GM12801 (cell line): ENCODE measurements around the gene TTC12.

Experiments used
- TF ChIP-seq, protein P1 (sequence below): IDR thresholded peaks from one replicate; pipeline ENCODE4 v1.5.1; 2011; ENCODE audit warnings: control low read depth; ENCODE audit not compliant: insufficient read length; ENCODE audit errors: extremely low read depth

Gene TTC12

DNA sequence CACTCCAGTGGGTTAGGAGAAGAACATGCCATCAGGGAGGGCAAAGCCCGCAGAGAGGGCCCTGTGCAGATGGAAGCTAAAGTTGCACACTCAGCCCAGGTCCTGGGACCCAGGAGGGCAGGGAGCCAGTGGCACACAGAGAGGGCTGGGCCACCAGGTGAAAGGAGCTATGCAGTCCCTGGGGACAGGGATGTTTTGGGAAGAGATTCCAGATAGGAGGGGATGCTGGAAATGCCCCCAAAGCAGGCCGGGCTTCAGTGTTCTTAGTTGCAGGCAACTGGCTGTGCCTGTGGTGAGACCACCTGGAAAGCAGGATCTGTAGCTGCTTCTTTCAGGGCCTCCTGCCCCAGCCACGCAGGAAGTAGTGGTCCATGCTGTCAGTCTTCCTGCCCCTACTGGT, 92.8 kb downstream of the TTC12 start:
- TF ChIP-seq, protein P1, sequence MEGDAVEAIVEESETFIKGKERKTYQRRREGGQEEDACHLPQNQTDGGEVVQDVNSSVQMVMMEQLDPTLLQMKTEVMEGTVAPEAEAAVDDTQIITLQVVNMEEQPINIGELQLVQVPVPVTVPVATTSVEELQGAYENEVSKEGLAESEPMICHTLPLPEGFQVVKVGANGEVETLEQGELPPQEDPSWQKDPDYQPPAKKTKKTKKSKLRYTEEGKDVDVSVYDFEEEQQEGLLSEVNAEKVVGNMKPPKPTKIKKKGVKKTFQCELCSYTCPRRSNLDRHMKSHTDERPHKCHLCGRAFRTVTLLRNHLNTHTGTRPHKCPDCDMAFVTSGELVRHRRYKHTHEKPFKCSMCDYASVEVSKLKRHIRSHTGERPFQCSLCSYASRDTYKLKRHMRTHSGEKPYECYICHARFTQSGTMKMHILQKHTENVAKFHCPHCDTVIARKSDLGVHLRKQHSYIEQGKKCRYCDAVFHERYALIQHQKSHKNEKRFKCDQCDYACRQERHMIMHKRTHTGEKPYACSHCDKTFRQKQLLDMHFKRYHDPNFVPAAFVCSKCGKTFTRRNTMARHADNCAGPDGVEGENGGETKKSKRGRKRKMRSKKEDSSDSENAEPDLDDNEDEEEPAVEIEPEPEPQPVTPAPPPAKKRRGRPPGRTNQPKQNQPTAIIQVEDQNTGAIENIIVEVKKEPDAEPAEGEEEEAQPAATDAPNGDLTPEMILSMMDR = no peak

DNA sequence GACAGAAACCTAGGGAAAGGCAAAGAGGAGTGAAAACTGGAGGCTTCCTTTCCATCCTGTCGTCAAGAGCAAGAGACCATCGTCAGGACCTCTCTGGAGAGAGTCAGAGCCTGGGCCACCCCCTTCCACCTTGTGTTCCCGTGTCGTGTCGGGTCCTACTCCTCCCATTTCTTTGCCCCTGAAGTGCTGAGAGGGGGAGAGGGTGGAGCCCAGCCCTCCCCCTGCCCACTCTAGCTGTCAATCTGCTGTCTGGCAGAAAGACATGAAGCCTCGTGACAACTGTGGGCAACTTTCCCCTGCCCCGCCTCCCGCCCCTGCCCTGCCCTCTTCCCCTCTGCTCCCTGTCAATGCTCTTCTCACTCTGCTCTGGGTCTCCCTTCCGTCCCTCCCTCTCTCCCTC, 93.8 kb downstream of the TTC12 start:
- TF ChIP-seq, protein P1 = no peak

DNA sequence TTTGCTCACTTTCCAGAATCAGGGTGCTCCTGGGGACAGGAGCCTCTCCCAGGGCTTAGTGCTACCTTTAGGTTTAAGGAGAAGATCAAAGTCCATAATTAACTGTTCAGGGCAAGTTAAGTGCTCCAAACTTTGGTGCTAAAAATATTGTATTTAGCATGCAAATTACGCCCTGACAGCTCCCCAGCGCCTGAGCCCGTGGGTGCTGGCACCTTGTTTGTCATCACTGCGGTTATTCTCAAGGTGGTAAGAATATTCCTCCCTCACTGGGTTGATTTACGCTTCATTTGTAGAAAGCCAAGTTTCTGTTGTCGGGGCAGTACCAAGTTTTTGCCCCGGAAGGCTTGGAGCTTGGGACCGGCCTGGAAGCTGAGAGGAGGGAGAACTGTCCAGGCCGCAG, 94.5 kb downstream of the TTC12 start:
- TF ChIP-seq, protein P1 = no peak

DNA sequence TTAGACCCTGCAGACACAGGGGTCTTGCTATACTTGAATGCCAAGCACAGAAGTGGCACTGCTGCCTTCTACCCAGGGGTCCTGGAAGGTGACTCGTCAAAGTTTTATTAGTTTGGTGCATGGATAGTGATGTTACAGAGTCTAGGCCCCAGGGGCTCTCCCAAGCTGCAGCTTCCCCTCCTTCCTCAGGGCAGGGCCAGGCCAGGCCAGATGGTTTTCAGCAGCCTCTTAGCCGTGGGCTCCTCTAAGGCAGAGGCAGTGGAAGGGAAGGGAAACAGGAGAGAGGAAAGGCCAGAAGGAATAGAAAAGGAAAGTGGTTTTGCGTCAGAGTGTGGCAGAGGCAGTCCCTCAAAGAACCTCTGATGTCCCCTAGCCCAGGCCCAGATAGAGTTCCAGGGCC, 95.1 kb downstream of the TTC12 start:
- TF ChIP-seq, protein P1 = no peak

DNA sequence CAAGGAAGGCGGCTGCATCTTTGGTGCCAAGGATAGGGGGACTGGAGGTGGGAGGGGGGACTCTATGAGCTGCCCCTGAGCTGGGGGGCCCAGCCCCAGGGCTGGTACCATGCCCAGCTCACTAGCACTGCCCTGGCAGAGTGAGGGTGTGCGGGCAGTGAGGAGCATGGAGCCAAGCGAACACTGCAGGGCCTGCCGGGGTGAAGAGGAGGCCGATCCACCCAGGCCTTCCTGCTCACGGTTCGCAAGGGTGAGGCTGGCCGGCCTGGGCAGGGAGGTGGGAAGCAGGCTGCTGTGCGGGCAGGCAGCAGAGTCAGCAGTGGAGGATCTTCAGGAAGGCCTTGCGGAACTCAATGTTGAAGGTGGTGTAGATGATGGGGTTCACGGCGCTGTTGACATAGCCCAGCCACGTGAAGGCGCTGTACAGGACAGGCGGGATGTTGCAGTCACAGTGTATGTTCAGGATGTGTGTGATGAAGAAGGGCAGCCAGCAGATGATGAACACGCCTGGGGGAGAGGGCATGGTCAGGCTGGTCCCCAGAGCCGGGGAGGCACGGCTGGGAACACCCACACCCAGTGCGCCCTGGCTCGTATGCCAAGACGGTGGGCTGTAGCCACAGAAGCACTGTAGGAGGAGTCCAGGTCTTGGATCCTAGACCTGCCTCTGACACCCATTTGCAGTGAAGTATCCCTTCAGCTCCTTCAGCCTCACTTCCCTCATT, 96.2 kb downstream of the TTC12 start:
- TF ChIP-seq, protein P1 = no peak

DNA sequence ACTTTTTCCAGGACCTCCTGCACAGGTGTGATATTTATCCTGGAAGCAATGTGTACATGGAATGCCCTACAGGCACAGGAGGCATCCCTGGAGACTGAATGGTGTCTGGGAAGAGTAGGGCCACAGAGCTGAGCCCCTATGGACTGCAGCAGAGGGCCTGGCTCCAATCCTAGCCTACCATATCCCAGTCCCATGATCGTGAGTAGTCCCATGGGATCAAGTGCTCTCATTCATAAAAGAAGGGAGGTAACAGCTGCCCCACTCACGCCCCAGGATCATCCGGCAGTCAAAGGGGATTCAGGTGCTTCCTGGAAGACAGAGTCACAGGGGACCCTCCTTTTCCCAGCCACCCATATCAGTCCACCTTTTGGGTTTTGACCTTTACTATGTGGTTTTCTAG, 97.2 kb downstream of the TTC12 start:
- TF ChIP-seq, protein P1 = no peak

DNA sequence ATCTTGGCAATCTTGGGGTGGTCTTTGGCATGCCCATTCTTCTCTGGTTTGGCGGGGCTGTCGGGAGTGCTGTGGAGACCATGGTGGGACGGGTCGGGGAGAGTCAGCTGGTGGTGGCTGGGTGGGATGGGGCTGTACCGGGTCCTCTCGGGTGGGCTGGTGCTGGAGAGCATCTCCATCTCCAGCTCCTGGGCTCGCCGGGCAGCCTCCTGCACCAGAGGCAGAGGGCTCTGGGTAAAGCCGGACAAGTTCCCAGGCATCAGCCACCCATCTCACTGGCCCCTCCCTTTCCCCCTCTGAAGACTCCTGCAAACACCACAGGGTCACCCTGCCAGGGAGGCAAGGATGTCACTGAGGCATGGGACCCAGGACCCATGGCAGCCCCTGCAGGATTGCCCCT, 98.3 kb downstream of the TTC12 start:
- TF ChIP-seq, protein P1 = no peak
